Measurements from ENCODE around the gene NELFCD. TPM values are rescaled to one million over a fixed set of nuclear protein-coding genes. Genes with fewer than 3 reads are reported as not detected.
"Not testable (repeated sequence)": the region's sequence is repeated elsewhere in the genome, so short reads cannot be mapped to it uniquely, and the experiment has no call there.

The NELFCD gene
- total RNA-seq, 4 donors from 2014 or later, result 15.9 to 66.6 (median 41.3) TPM

DNA sequence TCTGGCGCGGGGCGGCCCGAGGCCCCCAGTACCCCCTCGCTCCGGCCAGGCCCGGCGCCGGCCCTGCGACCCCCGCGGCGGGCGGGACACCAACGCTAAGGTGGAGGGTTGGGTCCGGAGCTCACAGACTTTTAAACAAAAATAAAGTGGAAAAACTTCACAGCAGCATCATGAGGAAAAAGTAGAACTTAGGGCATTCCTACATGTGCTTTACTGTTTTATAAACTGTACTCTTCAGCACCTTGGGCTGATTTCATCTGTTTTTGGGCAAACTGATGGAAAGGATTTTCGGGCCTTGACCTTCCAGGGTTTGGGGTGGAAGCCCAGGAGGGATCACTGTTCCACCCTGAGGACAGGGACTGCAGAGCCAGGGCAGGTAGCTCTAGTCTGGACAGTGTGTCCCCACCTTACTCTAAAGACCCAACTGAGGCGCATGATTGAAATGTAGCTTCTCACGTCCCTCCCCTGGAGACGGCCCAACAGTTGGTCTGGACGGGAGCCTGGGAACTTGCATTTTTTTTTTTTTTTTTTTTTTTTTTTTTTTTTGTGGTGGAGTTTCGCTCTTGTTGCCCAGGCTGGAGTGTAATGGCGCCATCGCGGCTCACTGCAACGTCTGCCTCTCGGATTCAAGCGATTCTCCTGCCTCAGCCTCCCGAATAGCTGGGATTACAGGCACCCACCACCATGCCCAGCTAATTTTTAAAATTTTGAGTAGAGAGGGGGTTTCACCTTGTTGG, 740 bp downstream of the NELFCD start:
- Histone ChIP-seq H3K27me3 (no peaks in the 10 kb centered on the region), H3K36me3 (no peaks in the 10 kb centered on the region), H3K4me3 (peak overlapping the region; percentile 68 to 79), H3K4me1 (peaks cover 0 to 8% of the 10 kb centered on the region in 2 donors), H3K27ac (peak overlapping the region; percentile 89 to 93), H3K9me3 (no peaks in the 10 kb centered on the region)
- intact Hi-C loops (cut with DNase I; ENCODE audit: low total_unique reads), result loop anchor here (10.0 kb wide), 1 partner anchor 87 kb away; no protein-coding TSS in a partner anchor
- no peak for TF ChIP-seq POLR2A (IDR thresholded peaks at IDR 0.05)
- TF ChIP-seq CTCF (IDR thresholded peaks at IDR 0.05), result no peak
- DNase-seq, result no peak

- no peak for DNase-seq
- intact Hi-C loops (cut with DNase I; ENCODE audit: low total_unique reads), result loop anchor here (10.0 kb wide), 1 partner anchor 88 kb away; no protein-coding TSS in a partner anchor
- no peaks in the 10 kb centered on the region for H3K27me3 ChIP-seq
- peak overlapping the region in 1 of 2 donors; percentile 89 for H3K27ac ChIP-seq
- no peak for TF ChIP-seq POLR2A (IDR thresholded peaks at IDR 0.05)
- no peak for TF ChIP-seq CTCF (IDR thresholded peaks at IDR 0.05)
- no peaks in the 10 kb centered on the region for H3K9me3 ChIP-seq
- peak overlapping the region in 1 of 2 donors; percentile 68 for H3K4me3 ChIP-seq
- peaks cover 0 to 8% of the 10 kb centered on the region in 2 donors for H3K4me1 ChIP-seq
- no peaks in the 10 kb centered on the region for H3K36me3 ChIP-seq
Observed at GRCh38 chr20:58982406-58983114, 1.5 kb downstream of the NELFCD start.

DNA sequence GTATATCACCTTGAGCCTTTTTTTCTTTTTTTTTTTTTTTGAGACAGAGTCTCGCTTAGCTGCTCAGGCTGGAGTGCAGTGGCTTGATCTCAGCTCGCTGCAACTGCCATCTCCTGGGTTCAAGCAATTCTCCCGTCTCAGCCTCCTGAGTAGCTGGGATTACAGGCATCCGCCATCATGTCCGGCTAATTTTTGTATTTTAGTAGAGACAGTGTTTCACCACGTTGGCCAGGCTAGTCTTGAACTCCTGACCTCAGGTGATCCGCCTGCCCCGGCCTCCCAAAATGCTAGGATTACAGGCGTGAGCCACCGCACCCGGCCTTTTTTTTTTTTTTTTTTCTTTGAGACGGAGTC, 2.0 kb downstream of the NELFCD start:
- DNase-seq, H3K27ac ChIP-seq: not testable (repeated sequence)
- intact Hi-C loops (cut with DNase I; ENCODE audit: low total_unique reads), result loop anchor here (10.0 kb wide), 1 partner anchor 88 kb away; no protein-coding TSS in a partner anchor

GRCh38 chr20:58984691-58985090, 3.6 kb downstream of the NELFCD start:
- peaks cover 0 to 8% of the 10 kb centered on the region in 2 donors for H3K4me1 ChIP-seq
- TF ChIP-seq POLR2A (IDR thresholded peaks at IDR 0.05) (no peak), CTCF (IDR thresholded peaks at IDR 0.05) (no peak)
- no peaks in the 10 kb centered on the region for H3K27me3 ChIP-seq
- H3K27ac ChIP-seq, result no peak overlapping the region
- no peak overlapping the region for H3K4me3 ChIP-seq
- H3K36me3 ChIP-seq, result no peaks in the 10 kb centered on the region
- no peaks in the 10 kb centered on the region for H3K9me3 ChIP-seq
- intact Hi-C loops (cut with DNase I; ENCODE audit: low total_unique reads), result loop anchor here (10.0 kb wide), 1 partner anchor 90 kb away; no protein-coding TSS in a partner anchor
- DNase-seq, result no peak

More for the DNA sequence above, 2.0 kb downstream of the NELFCD start:
- not testable (repeated sequence) for H3K4me1 ChIP-seq, H3K9me3 ChIP-seq, H3K27me3 ChIP-seq, H3K4me3 ChIP-seq, H3K36me3 ChIP-seq

- H3K4me1 ChIP-seq, result peaks cover 0 to 8% of the 10 kb centered on the region in 2 donors
- DNase-seq, result no peak
- H3K27me3 ChIP-seq, result no peaks in the 10 kb centered on the region
- intact Hi-C loops (cut with DNase I; ENCODE audit: low total_unique reads), result loop anchor here (10.0 kb wide), 1 partner anchor 91 kb away; no protein-coding TSS in a partner anchor
- H3K4me3 ChIP-seq, result no peak overlapping the region
- no peaks in the 10 kb centered on the region for H3K9me3 ChIP-seq
- H3K27ac ChIP-seq, result no peak overlapping the region
- TF ChIP-seq POLR2A (IDR thresholded peaks at IDR 0.05) (no peak), CTCF (IDR thresholded peaks at IDR 0.05) (no peak)
- no peaks in the 10 kb centered on the region for H3K36me3 ChIP-seq
Observed at GRCh38 chr20:58985656-58986055, 4.6 kb downstream of the NELFCD start.
